HepG2 (cell line): ENCODE results near the gene SIVA1. TPM values are rescaled to one million over a fixed set of nuclear protein-coding genes. Genes with fewer than 3 reads are reported as not detected.
A peak's percentile ranks its signal among the peaks of the same experiment; 100 is the strongest.

Source experiments
- ATAC-seq: fragments of 200-7000 bp; cut with Tn5 transposase; 3 replicates; pipeline ENCODE4 v1.9.1; 2020; ENCODE audit warnings: mild to moderate bottlenecking, moderate library complexity
- BruUV-seq: library from RNA; stranded (reverse); fragments of 400-500 nt; replicated peaks from 2 replicates; lab custom pipeline; 2021; lab: Mats Ljungman, UMichigan
- CTCF ChIA-PET: fragments of 300-600 bp; formaldehyde crosslinking; extraction: SDS; loops from one replicate; lab custom pipeline; 2021; ENCODE audit warnings: low total read pairs, inconsistent platforms, low intra/inter-chr PET ratio; lab: Yijun Ruan, JAX
- POLR2A ChIA-PET: fragments of 350-600 bp; sonication (Branson Sonifier 250); formaldehyde crosslinking; loops from one replicate; lab custom pipeline; 2020; ENCODE audit warnings: antibody characterized with exemption, inconsistent platforms; lab: Yijun Ruan, JAX
- DNase-seq: peaks from one replicate; pipeline ENCODE4 v3.0.0-alpha.2; 2015; ENCODE audit warnings: low spot score
- FAIRE-seq: peaks from 3 replicates; lab custom pipeline; 2011; peaks lifted over from hg19 to GRCh38; lab: Jason Lieb, UNC
- H2AFZ ChIP-seq: one replicate; pipeline ENCODE4 v1.6.1; 2011; ENCODE audit warnings: low read length, inconsistent platforms
- H3K27ac ChIP-seq: fragments of 300-600 bp; 3 replicates; pipeline ENCODE4 v1.8.0; 2011; ENCODE audit warnings: mixed run types, mild to moderate bottlenecking, mixed read lengths, low read length, inconsistent platforms; ENCODE audit not compliant: insufficient read depth; ENCODE audit errors: extremely low read length
- H3K27me3 ChIP-seq, 2 experiments: fragments of 200-600 bp in 1 of 2; 2 replicates in 1 of 2; 3 replicates in 1 of 2; pipeline versions ENCODE4 v1.6.0 to v1.8.0; 2011; ENCODE audit warnings: low read length in 2 of 2, mild to moderate bottlenecking in 2 of 2, moderate library complexity in 2 of 2, inconsistent platforms in 1 of 2; ENCODE audit not compliant: insufficient read depth in 2 of 2, control insufficient read depth in 1 of 2
- H3K36me3 ChIP-seq, 2 experiments: fragments of 200-600 bp in 1 of 2; replicated peaks in 1 of 2; 2 replicates in 1 of 2; 3 replicates in 1 of 2; pipeline versions ENCODE4 v1.5.1 to v1.8.0; 2011; ENCODE audit warnings: low read length in 2 of 2, inconsistent platforms in 1 of 2; ENCODE audit not compliant: insufficient read depth in 2 of 2, control insufficient read depth in 1 of 2
- H3K4me1 ChIP-seq: 2 replicates; pipeline ENCODE4 v1.5.1; 2012; ENCODE audit warnings: low read length, inconsistent platforms; ENCODE audit not compliant: insufficient read depth
- H3K4me2 ChIP-seq: 2 replicates; pipeline ENCODE4 v1.6.0; 2011; ENCODE audit warnings: low read depth, low read length, inconsistent platforms
- H3K4me3 ChIP-seq, 3 experiments: fragments of 200-600 bp in 1 of 3; sonication (generic), shearing (Covaris generic) in 1 of 3; replicated peaks in 1 of 3; 2 replicates each; pipeline ENCODE4 v1.5.1; 2011 to 2016; ENCODE audit warnings: low read length in 3 of 3, inconsistent platforms in 2 of 3, low read depth in 2 of 3, mild to moderate bottlenecking in 2 of 3, control low read depth in 1 of 3, mixed read lengths in 1 of 3; ENCODE audit not compliant: insufficient read depth in 1 of 3
- H3K79me2 ChIP-seq: one replicate; pipeline ENCODE4 v1.6.1; 2011; ENCODE audit warnings: low read length, inconsistent platforms; ENCODE audit not compliant: insufficient read depth
- H3K9ac ChIP-seq: 2 replicates; pipeline ENCODE4 v1.6.0; 2011; ENCODE audit warnings: mild to moderate bottlenecking, low read depth, low read length, inconsistent platforms; ENCODE audit not compliant: insufficient read depth
- H3K9me3 ChIP-seq: 2 replicates; pipeline ENCODE4 v1.5.1; 2012; ENCODE audit warnings: mild to moderate bottlenecking, low read length
- H4K20me1 ChIP-seq: 2 replicates; pipeline ENCODE4 v1.6.0; 2011; ENCODE audit warnings: inconsistent platforms, mild to moderate bottlenecking, low read length, moderate library complexity; ENCODE audit not compliant: insufficient read depth
- CREB1 ChIP-seq, 2 experiments: fragments of 450-650 bp in 1 of 2; IDR thresholded peaks; 2 replicates each; pipeline ENCODE4 v1.6.1; 2016 to 2017; ENCODE audit warnings: control low read depth in 1 of 2, mild to moderate bottlenecking in 1 of 2, missing compliant biosample characterization in 1 of 2, missing genetic modification characterization in 1 of 2
- HNRNPL ChIP-seq: fragments of 200-400 bp; formaldehyde crosslinking; IDR thresholded peaks from 2 replicates; pipeline ENCODE4 v1.6.1; 2017; ENCODE audit warnings: mild to moderate bottlenecking, low read depth, low read length
- NFKBIZ ChIP-seq: IDR thresholded peaks from 2 replicates; pipeline ENCODE4 v1.6.1; 2018; ENCODE audit warnings: missing genetic modification reagents, missing compliant biosample characterization
- POLR2A ChIP-seq, 2 experiments: IDR thresholded peaks; 2 replicates each; pipeline ENCODE4 v1.6.1; 2011; ENCODE audit warnings: low read depth in 2 of 2, low read length in 2 of 2, mild to moderate bottlenecking in 1 of 2, moderate library complexity in 1 of 2; ENCODE audit not compliant: insufficient read depth in 1 of 2
- SRY ChIP-seq: sonication (generic); formaldehyde crosslinking; IDR thresholded peaks from 2 replicates; pipeline ENCODE4 v1.8.0; 2022; ENCODE audit warnings: mild to moderate bottlenecking, missing genetic modification reagents
- TBX2 ChIP-seq: sonication (generic); formaldehyde crosslinking; IDR thresholded peaks from 2 replicates; pipeline ENCODE4 v1.5.0; 2020; ENCODE audit warnings: missing genetic modification reagents, mild to moderate bottlenecking, borderline replicate concordance
- ZKSCAN5 ChIP-seq: sonication (generic); formaldehyde crosslinking; IDR thresholded peaks from 2 replicates; pipeline ENCODE4 v1.5.1; 2020; ENCODE audit warnings: mild to moderate bottlenecking, missing genetic modification reagents
- ZMYM3 ChIP-seq: sonication (generic); formaldehyde crosslinking; IDR thresholded peaks from 2 replicates; pipeline ENCODE4 v1.5.1; 2020; ENCODE audit warnings: mild to moderate bottlenecking, missing genetic modification reagents
- ZNF235 ChIP-seq: sonication (generic); formaldehyde crosslinking; IDR thresholded peaks from 2 replicates; pipeline ENCODE4 v1.8.1; 2023; ENCODE audit warnings: mild to moderate bottlenecking, missing genetic modification reagents, borderline replicate concordance
- ZNF629 ChIP-seq: sonication (generic); formaldehyde crosslinking; conservative IDR thresholded peaks from 2 replicates; pipeline ENCODE4 v1.5.0; 2020; ENCODE audit warnings: missing genetic modification reagents
- WGBS: methylation state at CpG from one replicate; pipeline ENCODE4 v1.1.6; 2017; ENCODE audit warnings: low lambda C conversion rate; 5-methylcytosine and 5-hydroxymethylcytosine counted together
- in situ Hi-C: cut with HindIII; loops from 2 replicates; pipeline ENCODE4 v1.10.0; 2017; ENCODE audit warnings: low pct_unique_long_range_greater_than_20kb; ENCODE audit not compliant: extremely low pct_ligation_motif_present
- intact Hi-C: fragments of 100-400 bp; cut with micrococcal nuclease; formaldehyde crosslinking; loops from one replicate; pipeline ENCODE4 v1.10.0; 2022; ENCODE audit not compliant: unreplicated experiment
- polyA plus RNA-seq, 8 experiments: library from polyadenylated mRNA; depleted of rRNA in 3 of 8; stranded (reverse) in 7 of 8; unstranded in 1 of 8; fragments of >200 nt; fragmentation: Illumina TruSeq in 4 of 8; extraction: Trizol in 4 of 8; gene quantifications; 2 replicates each; pipeline versions ENCODE4 v1.2.1 to v1.2.3, GENCODE V29; 2011 to 2016; ENCODE audit warnings: low read depth in 4 of 8, missing spikeins in 1 of 8, mixed read lengths in 1 of 8; ENCODE audit not compliant: insufficient read depth in 1 of 8
- total RNA-seq, 5 experiments: library from RNA; depleted of rRNA; stranded (reverse); fragments of >200 nt; fragmentation: Illumina TruSeq; extraction: Trizol; gene quantifications; 2 replicates each; pipeline ENCODE4 v1.2.3, GENCODE V29; 2016; ENCODE audit warnings: low read depth in 1 of 5
- TF ChIP-seq, protein P1 (sequence below): sonication (generic); formaldehyde crosslinking; IDR thresholded peaks from 2 replicates; pipeline ENCODE4 v1.5.1; 2020; ENCODE audit warnings: missing genetic modification reagents, mild to moderate bottlenecking, borderline replicate concordance

SIVA1 gene
- total and polyA plus RNA-seq, 2 of the 13 experiments (the other 11 are each of a cell fraction or from before 2014, with no cell fraction given), result 123 to 186 TPM

DNA sequence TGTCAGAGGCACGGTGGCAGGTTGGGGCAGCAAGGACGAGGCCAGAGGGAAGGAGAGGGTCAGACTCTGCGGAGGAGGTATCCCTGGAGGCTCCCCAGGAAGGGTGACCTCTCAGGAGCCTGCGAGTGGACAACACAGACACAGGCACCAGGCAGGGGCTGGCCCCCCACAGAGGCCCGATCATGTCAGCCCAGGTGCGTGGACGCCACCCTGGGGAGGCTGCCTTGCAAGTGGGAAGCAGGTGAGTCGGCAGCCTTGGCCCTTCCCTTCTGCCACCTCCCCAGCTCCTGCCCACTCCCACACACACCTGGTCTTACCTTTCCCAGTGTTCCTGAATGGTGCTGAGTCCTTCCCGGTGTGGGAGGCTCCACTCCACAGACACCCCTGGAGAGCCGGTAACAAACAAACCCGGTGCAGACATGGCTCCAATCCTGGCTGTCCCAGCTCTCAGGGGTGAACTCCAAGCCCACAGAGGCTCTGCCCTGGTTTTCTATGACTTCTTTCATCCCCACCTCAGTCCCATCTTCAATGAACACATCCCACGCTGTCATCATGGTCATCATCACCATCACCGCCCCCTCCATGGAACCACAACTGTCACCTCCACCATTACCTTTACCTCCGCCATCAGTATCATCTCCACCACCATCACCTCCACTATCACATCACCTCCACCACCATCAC is 53.1 kb downstream of the SIVA1 start:
- Histone ChIP-seq H4K20me1 (peaks cover 7% of the 10 kb centered on the region; the same call in 1 of the 2 replicates), H3K27ac (no peak overlapping the region), H3K4me3 (no peak overlapping the region), H3K9me3 (no peaks in the 10 kb centered on the region), H3K27me3 (no peaks in the 10 kb centered on the region), H3K4me1 (peaks cover 32% of the 10 kb centered on the region), H3K79me2 (no peaks in the 10 kb centered on the region), H2AFZ (no peak overlapping the region), H3K36me3 (no peaks in the 10 kb centered on the region), H3K9ac (no peak overlapping the region), H3K4me2 (no peak overlapping the region)
- 0 out of 2 replicates have a peak, but pooled peaks have one; percentile 42 for TF ChIP-seq HNRNPL
- 0 out of 2 replicates have a peak, but pooled peaks have one; percentile 9 for TF ChIP-seq CREB1 (IDR thresholded peaks at IDR 0.05)
- no peak for TF ChIP-seq CREB1 (CRISPR knock-in tag; IDR thresholded peaks at IDR 0.05)
- peak; percentile 98 for TF ChIP-seq ZKSCAN5
- 0 out of 4 replicates have a peak, but pooled peaks of 1 of the 2 experiments have one; percentile 11 for TF ChIP-seq POLR2A (IDR thresholded peaks at IDR 0.05; ENCODE audit: insufficient read depth in 1 of 2, low read depth in 2 of 2, low read length in 2 of 2)
- no peak for TF ChIP-seq SRY
- TF ChIP-seq ZNF235 (CRISPR knock-in tag), result no peak
- BruUV-seq, result no TSS peak
- in situ Hi-C loops, result no loop called here
- WGBS, result 44% methylated on average over 13 of the region's 14 CpGs
- ChIA-PET CTCF (no interaction called here), POLR2A (no interaction called here)
- no peak for DNase-seq
- intact Hi-C loops, result no loop called here
- ATAC-seq, result peak; percentile 7
- no peak for FAIRE-seq

DNA sequence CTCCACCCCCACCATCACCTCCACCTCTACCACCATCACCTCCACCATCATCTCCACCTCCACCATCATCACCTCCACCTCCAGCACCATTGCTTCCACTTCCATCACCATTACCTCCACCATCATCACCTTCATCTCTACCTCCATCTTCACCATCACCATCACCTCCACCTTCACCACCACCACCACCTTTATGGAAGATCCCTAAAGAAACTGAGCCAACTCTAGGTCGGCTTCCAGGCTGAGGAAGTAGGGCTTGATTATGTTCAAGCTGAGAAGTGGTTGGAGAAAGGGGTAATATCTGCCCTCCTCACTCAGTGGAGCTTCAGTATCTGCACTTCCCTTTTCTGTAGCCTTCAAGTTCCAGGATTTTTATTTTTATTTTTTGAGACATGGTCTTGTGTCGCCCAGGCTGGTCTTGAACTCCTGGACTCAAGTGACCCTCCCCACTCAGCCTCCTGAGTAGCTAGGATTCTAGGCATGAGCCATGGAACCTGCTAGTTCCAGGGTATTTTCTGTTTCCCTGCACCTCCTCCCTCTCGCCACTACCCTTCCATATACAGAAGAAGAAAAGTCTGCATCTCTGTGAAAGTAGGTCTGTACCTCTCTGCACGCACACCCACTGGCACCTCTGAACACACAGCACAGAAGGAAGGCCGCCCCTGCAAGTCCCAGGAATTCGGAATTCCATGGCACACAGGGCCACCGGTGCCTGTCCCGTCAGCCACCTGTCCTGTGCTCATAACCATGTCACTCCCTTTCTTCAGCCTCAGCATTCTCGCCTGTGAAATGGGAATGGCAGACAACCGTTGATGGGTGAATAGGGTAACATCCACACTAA is 53.9 kb downstream of the SIVA1 start:
- Histone ChIP-seq H4K20me1 (peaks cover 7% of the 10 kb centered on the region; the same call in 1 of the 2 replicates), H3K27me3 (no peaks in the 10 kb centered on the region), H3K4me3 (no peak overlapping the region), H3K79me2 (no peaks in the 10 kb centered on the region), H3K9ac (no peak overlapping the region), H3K36me3 (no peaks in the 10 kb centered on the region), H3K9me3 (no peaks in the 10 kb centered on the region)
- WGBS, result 33% methylated on average over 6 of the region's 10 CpGs
- in situ Hi-C loops (no loop called here), intact Hi-C loops (no loop called here)
- TF ChIP-seq ZMYM3 (CRISPR knock-in tag), result peak; percentile 18; the same call in 1 of the 2 replicates
- TF ChIP-seq TBX2, result no peak
- no peak for TF ChIP-seq NFKBIZ (CRISPR knock-in tag)
- peak; percentile 81 for TF ChIP-seq ZNF629
- TF ChIP-seq, protein P1, sequence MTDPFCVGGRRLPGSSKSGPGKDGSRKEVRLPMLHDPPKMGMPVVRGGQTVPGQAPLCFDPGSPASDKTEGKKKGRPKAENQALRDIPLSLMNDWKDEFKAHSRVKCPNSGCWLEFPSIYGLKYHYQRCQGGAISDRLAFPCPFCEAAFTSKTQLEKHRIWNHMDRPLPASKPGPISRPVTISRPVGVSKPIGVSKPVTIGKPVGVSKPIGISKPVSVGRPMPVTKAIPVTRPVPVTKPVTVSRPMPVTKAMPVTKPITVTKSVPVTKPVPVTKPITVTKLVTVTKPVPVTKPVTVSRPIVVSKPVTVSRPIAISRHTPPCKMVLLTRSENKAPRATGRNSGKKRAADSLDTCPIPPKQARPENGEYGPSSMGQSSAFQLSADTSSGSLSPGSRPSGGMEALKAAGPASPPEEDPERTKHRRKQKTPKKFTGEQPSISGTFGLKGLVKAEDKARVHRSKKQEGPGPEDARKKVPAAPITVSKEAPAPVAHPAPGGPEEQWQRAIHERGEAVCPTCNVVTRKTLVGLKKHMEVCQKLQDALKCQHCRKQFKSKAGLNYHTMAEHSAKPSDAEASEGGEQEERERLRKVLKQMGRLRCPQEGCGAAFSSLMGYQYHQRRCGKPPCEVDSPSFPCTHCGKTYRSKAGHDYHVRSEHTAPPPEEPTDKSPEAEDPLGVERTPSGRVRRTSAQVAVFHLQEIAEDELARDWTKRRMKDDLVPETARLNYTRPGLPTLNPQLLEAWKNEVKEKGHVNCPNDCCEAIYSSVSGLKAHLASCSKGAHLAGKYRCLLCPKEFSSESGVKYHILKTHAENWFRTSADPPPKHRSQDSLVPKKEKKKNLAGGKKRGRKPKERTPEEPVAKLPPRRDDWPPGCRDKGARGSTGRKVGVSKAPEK (CRISPR knock-in tag), result no peak
- peak; percentile 90 for TF ChIP-seq ZKSCAN5
- TF ChIP-seq, all 625 proteins: peak for 3
- ChIA-PET POLR2A (no interaction called here), CTCF (no interaction called here)
- Histone ChIP-seq H3K4me1 (peaks cover 26% of the 10 kb centered on the region), H3K4me2 (no peak overlapping the region), H3K27ac (no peak overlapping the region), H2AFZ (no peak overlapping the region)
- FAIRE-seq (no peak), ATAC-seq (no peak), DNase-seq (no peak)
- no TSS peak for BruUV-seq
